Epithelial cell of esophagus (primary cell): Measurements from ENCODE around the gene CDH12.
"Not testable (repeated sequence)": the region's sequence is repeated elsewhere in the genome, so short reads cannot be mapped to it uniquely, and the experiment has no call there.

ENCODE experiments used
- DNase-seq: peaks from one replicate; pipeline ENCODE4 v3.0.0; 2010; ENCODE audit warnings: low read depth
- H3K4me3 ChIP-seq: 2 replicates; pipeline ENCODE4 v1.5.1; 2011; ENCODE audit warnings: mild to moderate bottlenecking, low read length, control low read depth
- TF ChIP-seq, protein P1 (sequence below): IDR thresholded peaks from 2 replicates; pipeline ENCODE4 v1.5.1; 2011; ENCODE audit warnings: low read depth, mild to moderate bottlenecking, low read length, control low read depth, inconsistent platforms; ENCODE audit not compliant: insufficient read depth; ENCODE audit errors: missing control alignments

The CDH12 gene

GRCh38 chr5:21951571-21951970 is 901.6 kb downstream of the CDH12 start:
- not testable (repeated sequence) for H3K4me3 ChIP-seq

GRCh38 chr5:21931116-21931515 is 922.0 kb downstream of the CDH12 start:
- no peak overlapping the region for H3K4me3 ChIP-seq
- TF ChIP-seq, protein P1, sequence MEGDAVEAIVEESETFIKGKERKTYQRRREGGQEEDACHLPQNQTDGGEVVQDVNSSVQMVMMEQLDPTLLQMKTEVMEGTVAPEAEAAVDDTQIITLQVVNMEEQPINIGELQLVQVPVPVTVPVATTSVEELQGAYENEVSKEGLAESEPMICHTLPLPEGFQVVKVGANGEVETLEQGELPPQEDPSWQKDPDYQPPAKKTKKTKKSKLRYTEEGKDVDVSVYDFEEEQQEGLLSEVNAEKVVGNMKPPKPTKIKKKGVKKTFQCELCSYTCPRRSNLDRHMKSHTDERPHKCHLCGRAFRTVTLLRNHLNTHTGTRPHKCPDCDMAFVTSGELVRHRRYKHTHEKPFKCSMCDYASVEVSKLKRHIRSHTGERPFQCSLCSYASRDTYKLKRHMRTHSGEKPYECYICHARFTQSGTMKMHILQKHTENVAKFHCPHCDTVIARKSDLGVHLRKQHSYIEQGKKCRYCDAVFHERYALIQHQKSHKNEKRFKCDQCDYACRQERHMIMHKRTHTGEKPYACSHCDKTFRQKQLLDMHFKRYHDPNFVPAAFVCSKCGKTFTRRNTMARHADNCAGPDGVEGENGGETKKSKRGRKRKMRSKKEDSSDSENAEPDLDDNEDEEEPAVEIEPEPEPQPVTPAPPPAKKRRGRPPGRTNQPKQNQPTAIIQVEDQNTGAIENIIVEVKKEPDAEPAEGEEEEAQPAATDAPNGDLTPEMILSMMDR = no peak
- DNase-seq = no peak

More at GRCh38 chr5:21951571-21951970, 901.6 kb downstream of the CDH12 start:
- not testable (repeated sequence) for DNase-seq

- TF ChIP-seq, protein P1 = peak; percentile 72
- peak; percentile 58 for DNase-seq
- H3K4me3 ChIP-seq = no peak overlapping the region
These were observed 933.6 kb downstream of the CDH12 start for GRCh38 chr5:21919414-21920022.

DNA sequence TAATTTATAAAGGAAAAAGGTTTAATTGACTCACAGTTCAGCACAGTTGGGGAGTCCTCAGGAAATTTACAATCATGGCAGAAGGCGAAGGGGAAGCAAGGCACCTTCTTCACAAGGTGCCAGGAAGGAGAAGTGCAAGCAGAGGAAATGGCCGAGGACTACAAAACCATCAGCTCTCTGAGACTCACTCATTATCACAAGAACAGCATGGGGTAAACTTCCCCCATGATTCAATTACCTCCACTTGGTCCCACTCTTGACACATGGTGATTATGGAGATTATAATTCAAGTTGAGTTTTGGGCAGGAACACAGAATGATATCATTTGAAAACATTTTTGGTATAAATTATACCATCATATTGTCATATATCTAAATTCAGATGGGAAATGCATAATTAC is 934.7 kb downstream of the CDH12 start:
- DNase-seq = no peak
- no peak overlapping the region for H3K4me3 ChIP-seq
- TF ChIP-seq, protein P1 = no peak

- TF ChIP-seq, protein P1 = no peak
- DNase-seq = no peak
- H3K4me3 ChIP-seq = no peak overlapping the region
These were observed 942.4 kb downstream of the CDH12 start for GRCh38 chr5:21910731-21911130.

DNA sequence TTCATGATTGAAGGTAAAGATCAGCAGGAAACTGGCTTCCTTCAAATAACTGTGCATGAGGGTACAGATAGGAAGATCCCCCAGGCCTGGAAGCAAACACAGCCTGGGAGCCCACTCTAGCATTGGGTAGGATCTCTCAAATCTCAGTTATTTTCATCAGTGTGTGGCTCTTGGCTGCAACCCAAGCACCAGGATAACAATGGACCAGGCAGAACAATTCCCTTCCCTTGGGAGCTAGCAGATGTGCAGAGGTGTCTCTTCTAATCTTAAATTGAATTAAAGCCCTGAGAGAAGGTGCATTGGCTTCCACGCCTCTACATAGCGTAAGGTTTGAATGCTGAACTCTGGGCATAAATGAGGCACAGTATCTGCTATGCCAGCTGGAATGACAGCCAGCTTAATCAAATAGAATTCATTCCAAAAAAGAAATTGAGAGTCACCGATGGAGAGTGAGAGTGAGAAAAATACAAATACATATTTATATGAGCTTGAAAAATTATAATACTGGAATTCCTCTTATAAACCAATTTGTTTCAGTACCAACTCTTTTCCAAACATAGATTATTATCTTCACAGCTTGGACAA is 957.3 kb downstream of the CDH12 start:
- no peak for DNase-seq
- TF ChIP-seq, protein P1 = no peak
- no peak overlapping the region for H3K4me3 ChIP-seq

DNA sequence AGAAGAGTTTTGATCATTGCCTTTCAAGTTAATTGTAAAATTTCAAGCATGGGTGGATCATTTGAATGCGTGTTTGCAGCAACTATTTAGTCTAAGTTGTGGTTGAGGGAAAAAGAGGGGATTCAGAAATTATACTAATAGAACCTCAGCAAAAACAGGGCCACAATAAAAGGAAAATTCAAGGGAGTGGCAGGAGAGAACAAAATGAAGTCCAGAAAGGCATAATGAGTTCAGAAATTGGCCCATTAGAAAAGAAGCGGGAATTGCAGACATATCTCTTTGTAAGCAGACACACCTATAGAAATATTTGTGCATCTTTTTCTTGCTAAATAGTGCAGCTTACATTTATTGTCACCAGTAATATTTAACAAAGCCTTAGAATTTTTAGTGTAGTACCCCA is 960.0 kb downstream of the CDH12 start:
- DNase-seq = no peak
- H3K4me3 ChIP-seq = no peak overlapping the region
- TF ChIP-seq, protein P1 = no peak

DNA sequence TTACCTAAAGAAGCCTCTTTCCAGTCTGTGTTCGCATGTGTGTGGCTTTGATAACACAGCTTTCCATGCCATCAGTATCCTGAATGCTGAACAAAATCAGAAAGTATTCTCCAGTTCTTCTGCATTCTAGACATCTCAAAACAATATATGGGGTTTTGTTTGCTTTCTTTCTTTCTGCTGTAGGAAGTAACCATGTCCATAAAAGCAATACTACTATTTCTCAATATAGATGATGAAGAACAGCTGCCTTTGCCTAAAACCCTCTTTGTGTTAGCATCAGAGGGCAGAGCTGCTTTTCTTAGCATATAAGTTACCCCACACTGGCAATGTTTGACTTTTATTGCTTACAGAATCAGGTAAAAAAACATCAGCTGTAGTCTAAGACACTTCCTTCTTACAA is 963.6 kb downstream of the CDH12 start:
- H3K4me3 ChIP-seq = no peak overlapping the region
- TF ChIP-seq, protein P1 = no peak
- no peak for DNase-seq
